MM.1S (cell line): ENCODE data around the gene TBC1D8.
"Not testable (repeated sequence)": the region's sequence is repeated elsewhere in the genome, so short reads cannot be mapped to it uniquely, and the experiment has no call there.

ENCODE experiments used
- DNase-seq: peaks from one replicate; pipeline ENCODE4 v3.0.0-alpha.2; 2015
- H2AFZ ChIP-seq: fragments of 300-600 bp; sonication (generic); 2 replicates; pipeline ENCODE4 v1.6.0; 2016; ENCODE audit warnings: antibody characterized with exemption, low read length
- H3F3A ChIP-seq: fragments of 300-600 bp; sonication (generic); 2 replicates; pipeline ENCODE4 v1.6.1; 2016; ENCODE audit warnings: mild to moderate bottlenecking, antibody characterized with exemption, low read length, moderate library complexity, mixed read lengths; ENCODE audit not compliant: insufficient read depth
- H3K27ac ChIP-seq: fragments of 300-600 bp; sonication (generic); 2 replicates; pipeline ENCODE4 v1.5.1; 2016; ENCODE audit warnings: mild to moderate bottlenecking, low read length
- H3K27me3 ChIP-seq: fragments of 300-600 bp; sonication (generic); replicated peaks from 2 replicates; pipeline ENCODE4 v1.6.0; 2016; ENCODE audit warnings: low read length; ENCODE audit not compliant: insufficient read depth
- H3K36me3 ChIP-seq: fragments of 300-600 bp; sonication (generic); replicated peaks from 2 replicates; pipeline ENCODE4 v1.6.1; 2016; ENCODE audit warnings: mild to moderate bottlenecking, low read length, mixed read lengths; ENCODE audit not compliant: insufficient read depth
- H3K4me1 ChIP-seq: fragments of 300-600 bp; sonication (generic); 2 replicates; pipeline ENCODE4 v1.6.1; 2016; ENCODE audit warnings: low read length, mixed read lengths
- H3K4me2 ChIP-seq: fragments of 300-600 bp; sonication (generic); 2 replicates; pipeline ENCODE4 v1.6.0; 2016; ENCODE audit warnings: low read depth, low read length
- H3K4me3 ChIP-seq: fragments of 300-600 bp; sonication (generic); 2 replicates; pipeline ENCODE4 v1.5.1; 2016; ENCODE audit warnings: low read length, mixed read lengths
- H3K79me2 ChIP-seq: fragments of 300-600 bp; sonication (generic); 2 replicates; pipeline ENCODE4 v1.6.1; 2016; ENCODE audit warnings: mixed run types, low read length, mixed read lengths
- H3K9ac ChIP-seq: fragments of 300-600 bp; sonication (generic); 2 replicates; pipeline ENCODE4 v1.6.1; 2016; ENCODE audit warnings: low read length, mixed read lengths
- H3K9me2 ChIP-seq: fragments of 300-600 bp; sonication (generic); replicated peaks from 2 replicates; pipeline ENCODE4 v1.6.1; 2016; ENCODE audit warnings: mild to moderate bottlenecking, low read length, mixed read lengths; ENCODE audit not compliant: insufficient read depth
- H3K9me3 ChIP-seq: fragments of 300-600 bp; sonication (generic); replicated peaks from 2 replicates; pipeline ENCODE4 v1.6.1; 2016; ENCODE audit warnings: mild to moderate bottlenecking, low read length, mixed read lengths; ENCODE audit not compliant: insufficient read depth
- H4K20me1 ChIP-seq: fragments of 300-600 bp; sonication (generic); 2 replicates; pipeline ENCODE4 v1.6.1; 2016; ENCODE audit warnings: mild to moderate bottlenecking, low read length, moderate library complexity, mixed read lengths; ENCODE audit not compliant: insufficient read depth
- CTCF ChIP-seq: fragments of 300-600 bp; sonication (generic); IDR thresholded peaks from 2 replicates; pipeline ENCODE4 v1.5.1; 2016; ENCODE audit warnings: antibody characterized with exemption, low read length, mixed read lengths
- EZH2 ChIP-seq: fragments of 300-600 bp; sonication (generic); optimal IDR thresholded peaks from 2 replicates; pipeline ENCODE3; 2017; ENCODE audit warnings: low read depth, mild to moderate bottlenecking, antibody characterized with exemption, low read length, mixed read lengths
- EZH2phosphoT487 ChIP-seq: fragments of 300-600 bp; sonication (generic); IDR thresholded peaks from 2 replicates; pipeline ENCODE4 v1.6.1; 2018; ENCODE audit warnings: antibody characterized with exemption, low read length

Gene TBC1D8

GRCh38 chr2:101168706-101169105, 17.5 kb upstream of the TBC1D8 start:
- no peak for TF ChIP-seq EZH2phosphoT487
- no peak for TF ChIP-seq EZH2
- no peak for TF ChIP-seq CTCF
- H3K4me2 ChIP-seq, result no peak overlapping the region
- no peak overlapping the region for H3K27ac ChIP-seq
- H3K9ac ChIP-seq, result no peak overlapping the region
- no peaks in the 10 kb centered on the region for H3K4me1 ChIP-seq
- H3K36me3 ChIP-seq, result no peaks in the 10 kb centered on the region
- H3K9me2 ChIP-seq, result no peaks in the 10 kb centered on the region
- 0 out of 2 replicates have a peak, but pooled peaks cover 2% of the 10 kb centered on the region for H3F3A ChIP-seq
- H4K20me1 ChIP-seq, result no peaks in the 10 kb centered on the region
- H3K27me3 ChIP-seq, result no peaks in the 10 kb centered on the region
- H3K79me2 ChIP-seq, result no peaks in the 10 kb centered on the region
- DNase-seq, result no peak
- no peak overlapping the region for H2AFZ ChIP-seq
- H3K4me3 ChIP-seq, result no peak overlapping the region
- no peaks in the 10 kb centered on the region for H3K9me3 ChIP-seq

GRCh38 chr2:101167532-101167931, 16.4 kb upstream of the TBC1D8 start:
- not testable (repeated sequence) for H3F3A ChIP-seq, H4K20me1 ChIP-seq, H3K79me2 ChIP-seq, H3K27me3 ChIP-seq, H3K4me3 ChIP-seq, H3K9me3 ChIP-seq, H3K9me2 ChIP-seq, H3K27ac ChIP-seq, H3K9ac ChIP-seq, H3K4me2 ChIP-seq, DNase-seq, H2AFZ ChIP-seq, H3K4me1 ChIP-seq, H3K36me3 ChIP-seq

DNA sequence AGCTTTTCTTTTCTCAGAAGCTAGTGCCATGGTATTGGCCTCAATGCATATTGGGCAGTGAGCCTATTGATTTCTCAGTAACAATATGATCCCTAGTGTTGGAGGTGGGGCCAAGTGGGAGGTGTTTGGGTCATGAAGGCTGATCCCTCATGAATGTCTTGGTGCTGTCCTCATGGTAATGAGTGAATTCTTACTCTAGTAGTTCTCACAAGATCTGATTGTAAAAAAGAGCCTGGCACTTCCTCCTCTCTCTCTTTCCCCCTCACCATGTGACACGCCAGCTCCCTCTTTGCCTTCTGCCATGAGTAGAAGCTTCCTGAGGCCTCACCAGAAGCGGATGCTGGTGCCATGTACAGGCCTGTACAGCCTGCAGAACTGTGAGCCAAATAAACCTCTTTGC, 12.8 kb upstream of the TBC1D8 start:
- Histone ChIP-seq H3K4me2 (no peak overlapping the region), H3K4me1 (no peaks in the 10 kb centered on the region), H3K27ac (no peak overlapping the region), H3F3A (no peaks in the 10 kb centered on the region), H3K9me3 (no peaks in the 10 kb centered on the region), H3K36me3 (no peaks in the 10 kb centered on the region), H3K27me3 (no peaks in the 10 kb centered on the region), H3K9ac (no peak overlapping the region), H3K4me3 (no peak overlapping the region), H3K79me2 (no peaks in the 10 kb centered on the region), H3K9me2 (no peaks in the 10 kb centered on the region), H4K20me1 (no peaks in the 10 kb centered on the region), H2AFZ (no peak overlapping the region)
- DNase-seq, result no peak
- TF ChIP-seq EZH2 (no peak), CTCF (no peak), EZH2phosphoT487 (no peak)

GRCh38 chr2:101162561-101163330, 11.6 kb upstream of the TBC1D8 start:
- Histone ChIP-seq H3K79me2 (no peaks in the 10 kb centered on the region), H3K36me3 (no peaks in the 10 kb centered on the region), H3K4me2 (no peak overlapping the region), H3K4me1 (no peaks in the 10 kb centered on the region), H2AFZ (no peak overlapping the region), H3K9me2 (no peaks in the 10 kb centered on the region), H3K9ac (no peak overlapping the region), H3K27ac (no peak overlapping the region), H3K27me3 (no peaks in the 10 kb centered on the region), H3K4me3 (no peak overlapping the region), H3F3A (no peaks in the 10 kb centered on the region), H3K9me3 (no peaks in the 10 kb centered on the region), H4K20me1 (no peaks in the 10 kb centered on the region)
- DNase-seq, result no peak
- no peak for TF ChIP-seq CTCF
- no peak for TF ChIP-seq EZH2
- no peak for TF ChIP-seq EZH2phosphoT487
